ENCODE results near the gene PRELID2.
"Not testable (repeated sequence)": the region's sequence is repeated elsewhere in the genome, so short reads cannot be mapped to it uniquely, and the experiment has no call there.

The PRELID2 gene

GRCh38 chr5:145803112-145804004, 31.8 kb downstream of the PRELID2 start:
- Histone ChIP-seq H3K27me3 (no peaks in the 10 kb centered on the region), H3K27ac (no peak overlapping the region), H3K4me3 (ENCODE audit: low read depth in 1 of 2, low read length in 1 of 2) (no peak overlapping the region), H3K4me1 (ENCODE audit: control insufficient read depth in 1 of 2, insufficient read depth in 1 of 2, low read depth in 1 of 2, low read length in 1 of 2) (no peaks in the 10 kb centered on the region), H3K36me3 (no peaks in the 10 kb centered on the region), H3K9me3 (no peaks in the 10 kb centered on the region)
- TF ChIP-seq CTCF (IDR thresholded peaks at IDR 0.05): no peak

GRCh38 chr5:145801195-145801594, 33.9 kb downstream of the PRELID2 start:
- Histone ChIP-seq H3K36me3 (no peaks in the 10 kb centered on the region), H3K4me3 (ENCODE audit: low read depth in 1 of 2, low read length in 1 of 2) (no peak overlapping the region), H3K4me1 (ENCODE audit: control insufficient read depth in 1 of 2, insufficient read depth in 1 of 2, low read depth in 1 of 2, low read length in 1 of 2) (no peaks in the 10 kb centered on the region), H3K9me3 (no peaks in the 10 kb centered on the region), H3K27me3 (no peaks in the 10 kb centered on the region), H3K27ac (no peak overlapping the region)
- no peak for TF ChIP-seq CTCF (IDR thresholded peaks at IDR 0.05)

GRCh38 chr5:145800181-145800580, 35.0 kb downstream of the PRELID2 start:
- Histone ChIP-seq H3K4me3 (ENCODE audit: low read depth in 1 of 2, low read length in 1 of 2) (no peak overlapping the region), H3K9me3 (no peaks in the 10 kb centered on the region), H3K27me3 (no peaks in the 10 kb centered on the region), H3K4me1 (ENCODE audit: control insufficient read depth in 1 of 2, insufficient read depth in 1 of 2, low read depth in 1 of 2, low read length in 1 of 2) (no peaks in the 10 kb centered on the region), H3K36me3 (no peaks in the 10 kb centered on the region), H3K27ac (no peak overlapping the region)
- no peak for TF ChIP-seq CTCF (IDR thresholded peaks at IDR 0.05)

GRCh38 chr5:145798503-145798902, 36.6 kb downstream of the PRELID2 start:
- not testable (repeated sequence) for H3K27ac ChIP-seq; H3K4me1 ChIP-seq (ENCODE audit: control insufficient read depth in 1 of 2, insufficient read depth in 1 of 2, low read depth in 1 of 2, low read length in 1 of 2); H3K36me3 ChIP-seq; H3K9me3 ChIP-seq; H3K4me3 ChIP-seq (ENCODE audit: low read depth in 1 of 2, low read length in 1 of 2); H3K27me3 ChIP-seq

- no peak overlapping the region for H3K27ac ChIP-seq
- H3K36me3 ChIP-seq: no peaks in the 10 kb centered on the region
- no peaks in the 10 kb centered on the region for H3K27me3 ChIP-seq
- H3K9me3 ChIP-seq: no peaks in the 10 kb centered on the region
- TF ChIP-seq CTCF (IDR thresholded peaks at IDR 0.05): no peak
- no peak overlapping the region for H3K4me3 ChIP-seq (ENCODE audit: low read depth in 1 of 2, low read length in 1 of 2)
- no peaks in the 10 kb centered on the region for H3K4me1 ChIP-seq (ENCODE audit: control insufficient read depth in 1 of 2, insufficient read depth in 1 of 2, low read depth in 1 of 2, low read length in 1 of 2)
Measured at GRCh38 chr5:145797336-145797735, 37.8 kb downstream of the PRELID2 start.

- Histone ChIP-seq H3K4me1 (ENCODE audit: control insufficient read depth in 1 of 2, insufficient read depth in 1 of 2, low read depth in 1 of 2, low read length in 1 of 2) (no peaks in the 10 kb centered on the region), H3K36me3 (no peaks in the 10 kb centered on the region), H3K4me3 (ENCODE audit: low read depth in 1 of 2, low read length in 1 of 2) (no peak overlapping the region), H3K9me3 (no peaks in the 10 kb centered on the region), H3K27me3 (no peaks in the 10 kb centered on the region), H3K27ac (no peak overlapping the region)
- TF ChIP-seq CTCF (IDR thresholded peaks at IDR 0.05): no peak
Measured at GRCh38 chr5:145796318-145796717, 38.8 kb downstream of the PRELID2 start.

Measured in neutrophil (primary cell).